MM.1S (cell line): ENCODE data around the gene ESPN.

Experiments used
- DNase-seq: peaks from one replicate; pipeline ENCODE4 v3.0.0-alpha.2; 2015
- H2AFZ ChIP-seq: fragments of 300-600 bp; sonication (generic); 2 replicates; pipeline ENCODE4 v1.6.0; 2016; ENCODE audit warnings: antibody characterized with exemption, low read length
- H3F3A ChIP-seq: fragments of 300-600 bp; sonication (generic); 2 replicates; pipeline ENCODE4 v1.6.1; 2016; ENCODE audit warnings: mild to moderate bottlenecking, antibody characterized with exemption, low read length, moderate library complexity, mixed read lengths; ENCODE audit not compliant: insufficient read depth
- H3K27ac ChIP-seq: fragments of 300-600 bp; sonication (generic); 2 replicates; pipeline ENCODE4 v1.5.1; 2016; ENCODE audit warnings: mild to moderate bottlenecking, low read length
- H3K27me3 ChIP-seq: fragments of 300-600 bp; sonication (generic); replicated peaks from 2 replicates; pipeline ENCODE4 v1.6.0; 2016; ENCODE audit warnings: low read length; ENCODE audit not compliant: insufficient read depth
- H3K36me3 ChIP-seq: fragments of 300-600 bp; sonication (generic); replicated peaks from 2 replicates; pipeline ENCODE4 v1.6.1; 2016; ENCODE audit warnings: mild to moderate bottlenecking, low read length, mixed read lengths; ENCODE audit not compliant: insufficient read depth
- H3K4me1 ChIP-seq: fragments of 300-600 bp; sonication (generic); 2 replicates; pipeline ENCODE4 v1.6.1; 2016; ENCODE audit warnings: low read length, mixed read lengths
- H3K4me2 ChIP-seq: fragments of 300-600 bp; sonication (generic); 2 replicates; pipeline ENCODE4 v1.6.0; 2016; ENCODE audit warnings: low read depth, low read length
- H3K4me3 ChIP-seq: fragments of 300-600 bp; sonication (generic); 2 replicates; pipeline ENCODE4 v1.5.1; 2016; ENCODE audit warnings: low read length, mixed read lengths
- H3K79me2 ChIP-seq: fragments of 300-600 bp; sonication (generic); 2 replicates; pipeline ENCODE4 v1.6.1; 2016; ENCODE audit warnings: mixed run types, low read length, mixed read lengths
- H3K9ac ChIP-seq: fragments of 300-600 bp; sonication (generic); 2 replicates; pipeline ENCODE4 v1.6.1; 2016; ENCODE audit warnings: low read length, mixed read lengths
- H3K9me2 ChIP-seq: fragments of 300-600 bp; sonication (generic); replicated peaks from 2 replicates; pipeline ENCODE4 v1.6.1; 2016; ENCODE audit warnings: mild to moderate bottlenecking, low read length, mixed read lengths; ENCODE audit not compliant: insufficient read depth
- H3K9me3 ChIP-seq: fragments of 300-600 bp; sonication (generic); replicated peaks from 2 replicates; pipeline ENCODE4 v1.6.1; 2016; ENCODE audit warnings: mild to moderate bottlenecking, low read length, mixed read lengths; ENCODE audit not compliant: insufficient read depth
- H4K20me1 ChIP-seq: fragments of 300-600 bp; sonication (generic); 2 replicates; pipeline ENCODE4 v1.6.1; 2016; ENCODE audit warnings: mild to moderate bottlenecking, low read length, moderate library complexity, mixed read lengths; ENCODE audit not compliant: insufficient read depth
- CTCF ChIP-seq: fragments of 300-600 bp; sonication (generic); IDR thresholded peaks from 2 replicates; pipeline ENCODE4 v1.5.1; 2016; ENCODE audit warnings: antibody characterized with exemption, low read length, mixed read lengths
- EZH2 ChIP-seq: fragments of 300-600 bp; sonication (generic); optimal IDR thresholded peaks from 2 replicates; pipeline ENCODE3; 2017; ENCODE audit warnings: low read depth, mild to moderate bottlenecking, antibody characterized with exemption, low read length, mixed read lengths
- EZH2phosphoT487 ChIP-seq: fragments of 300-600 bp; sonication (generic); IDR thresholded peaks from 2 replicates; pipeline ENCODE4 v1.6.1; 2018; ENCODE audit warnings: antibody characterized with exemption, low read length

The ESPN gene

GRCh38 chr1:6424619-6425593 lies at the start of gene ESPN:
Gene ESPN (plus strand): TSS chr1:6424776. CDS start chr1:6424956, 180 bp downstream.
- Histone ChIP-seq H3K9ac (no peak within 1 kb of the TSS), H4K20me1 (no peaks in the 10 kb centered on the region; the same call in 1 of the 2 replicates), H3K79me2 (no peaks in the 10 kb centered on the region), H3K27ac (no peak within 1 kb of the TSS), H3K4me2 (peak within 1 kb of the TSS; percentile 8; the same call in 1 of the 2 replicates), H3K36me3 (no peaks in the 10 kb centered on the region), H3K4me1 (no peaks in the 10 kb centered on the region), H3K27me3 (peaks cover 90% of the 10 kb centered on the region), H3K9me2 (no peaks in the 10 kb centered on the region), H3K9me3 (no peaks in the 10 kb centered on the region), H3F3A (no peaks in the 10 kb centered on the region), H3K4me3 (no peak within 1 kb of the TSS), H2AFZ (no peak within 1 kb of the TSS)
- DNase-seq = no peak
- TF ChIP-seq CTCF (no peak), EZH2phosphoT487 (no peak), EZH2 (no peak)

- H4K20me1 ChIP-seq = no peaks in the 10 kb centered on the region
Observed at GRCh38 chr1:6378096-6378746, 46.4 kb upstream of the ESPN start.

GRCh38 chr1:6380037-6380436 lies 44.5 kb upstream of the ESPN start:
- no peak for DNase-seq
- H4K20me1 ChIP-seq = no peaks in the 10 kb centered on the region
- no peak overlapping the region for H2AFZ ChIP-seq
- TF ChIP-seq CTCF (no peak), EZH2 (no peak), EZH2phosphoT487 (no peak)
- H3F3A ChIP-seq = no peaks in the 10 kb centered on the region
- no peak overlapping the region for H3K4me2 ChIP-seq
- peaks cover 71% of the 10 kb centered on the region for H3K79me2 ChIP-seq
- no peaks in the 10 kb centered on the region for H3K27me3 ChIP-seq
- no peaks in the 10 kb centered on the region for H3K36me3 ChIP-seq
- H3K4me1 ChIP-seq = no peaks in the 10 kb centered on the region
- no peak overlapping the region for H3K4me3 ChIP-seq
- no peak overlapping the region for H3K9ac ChIP-seq
- H3K9me3 ChIP-seq = no peaks in the 10 kb centered on the region
- H3K9me2 ChIP-seq = no peaks in the 10 kb centered on the region
- H3K27ac ChIP-seq = no peak overlapping the region

More at GRCh38 chr1:6378096-6378746, 46.4 kb upstream of the ESPN start:
- no peaks in the 10 kb centered on the region for H3K9me3 ChIP-seq
- H3K27me3 ChIP-seq = no peaks in the 10 kb centered on the region
- H3K4me3 ChIP-seq = no peak overlapping the region
- H3F3A ChIP-seq = no peaks in the 10 kb centered on the region
- H2AFZ ChIP-seq = no peak overlapping the region
- H3K9me2 ChIP-seq = no peaks in the 10 kb centered on the region
- no peaks in the 10 kb centered on the region for H3K36me3 ChIP-seq
- no peak overlapping the region for H3K4me2 ChIP-seq
- no peak overlapping the region for H3K27ac ChIP-seq
- H3K79me2 ChIP-seq = peaks cover 72% of the 10 kb centered on the region
- no peak overlapping the region for H3K9ac ChIP-seq
- no peak for TF ChIP-seq CTCF
- TF ChIP-seq EZH2 = no peak
- TF ChIP-seq EZH2phosphoT487 = no peak
- DNase-seq = no peak
- H3K4me1 ChIP-seq = no peaks in the 10 kb centered on the region
